Kidney epithelial cell (primary cell): Measurements from ENCODE around the gene RND2. TPM values are rescaled to one million over a fixed set of nuclear protein-coding genes. Genes with fewer than 3 reads are reported as not detected.

Experiments
- DNase-seq: peaks from one replicate; pipeline ENCODE4 v3.0.0-alpha.2; 2010; ENCODE audit warnings: low read depth
- H3K27me3 ChIP-seq: 2 replicates; pipeline ENCODE4 v1.6.0; 2011; ENCODE audit warnings: low read length; ENCODE audit not compliant: control insufficient read depth, insufficient read depth
- H3K36me3 ChIP-seq: 2 replicates; pipeline ENCODE4 v1.5.1; 2011; ENCODE audit warnings: low read length; ENCODE audit not compliant: control insufficient read depth, insufficient read depth
- H3K4me3 ChIP-seq: 2 replicates; pipeline ENCODE4 v1.5.1; 2011; ENCODE audit warnings: low read depth, mild to moderate bottlenecking, control low read depth, low read length
- CTCF ChIP-seq: IDR thresholded peaks from 2 replicates; pipeline ENCODE4 v1.5.1; 2011; ENCODE audit warnings: mild to moderate bottlenecking, moderate library complexity, low read length, control low read depth, inconsistent platforms; ENCODE audit not compliant: insufficient read depth, poor library complexity, severe bottlenecking
- total RNA-seq: library from RNA; depleted of rRNA; stranded (reverse); fragments of >200 nt; gene quantifications from 2 replicates; pipeline ENCODE4 v1.2.3, GENCODE V29; 2015

The RND2 gene
- total RNA-seq, 1 donor from 2014 or later: 0.63 TPM

GRCh38 chr17:43030137-43030767 is 5.2 kb downstream of the RND2 start:
- H3K4me3 ChIP-seq: no peak overlapping the region

GRCh38 chr17:43031666-43032065 is 6.6 kb downstream of the RND2 start:
- DNase-seq: no peak
- peaks cover 5% of the 10 kb centered on the region for H3K27me3 ChIP-seq
- no peak overlapping the region for H3K4me3 ChIP-seq
- TF ChIP-seq CTCF: no peak
- H3K36me3 ChIP-seq: no peaks in the 10 kb centered on the region

More at GRCh38 chr17:43030137-43030767, 5.2 kb downstream of the RND2 start:
- no peak for DNase-seq
- no peak for TF ChIP-seq CTCF
- no peaks in the 10 kb centered on the region for H3K36me3 ChIP-seq
- peaks cover 7% of the 10 kb centered on the region for H3K27me3 ChIP-seq

GRCh38 chr17:43033948-43034881 is 9.2 kb downstream of the RND2 start:
- Histone ChIP-seq H3K36me3 (no peaks in the 10 kb centered on the region), H3K4me3 (no peak overlapping the region), H3K27me3 (no peaks in the 10 kb centered on the region)
- no peak for TF ChIP-seq CTCF
- no peak for DNase-seq

- TF ChIP-seq CTCF: no peak
- no peaks in the 10 kb centered on the region for H3K27me3 ChIP-seq
- H3K4me3 ChIP-seq: no peak overlapping the region
- no peaks in the 10 kb centered on the region for H3K36me3 ChIP-seq
- no peak for DNase-seq
Measured at GRCh38 chr17:43034894-43035293, 9.9 kb downstream of the RND2 start.

GRCh38 chr17:43039646-43040045 is 14.6 kb downstream of the RND2 start:
- H3K36me3 ChIP-seq: no peaks in the 10 kb centered on the region
- DNase-seq: no peak

More at GRCh38 chr17:43039646-43040045, 14.6 kb downstream of the RND2 start:
- Histone ChIP-seq H3K27me3 (no peaks in the 10 kb centered on the region), H3K4me3 (no peak overlapping the region)
- no peak for TF ChIP-seq CTCF
